NCI-H345 treated with DMSO at 0.1 percent for 48 hours (cell line): ENCODE results near the gene KNDC1.
"Not testable (repeated sequence)": the region's sequence is repeated elsewhere in the genome, so short reads cannot be mapped to it uniquely, and the experiment has no call there.

Experiments
- DNase-seq: peaks from one replicate; lab custom pipeline; 2025; ENCODE audit not compliant: unreplicated experiment; lab: John Stamatoyannopoulos, UW

The KNDC1 gene

GRCh38 chr10:133215586-133215985 lies 55.6 kb downstream of the KNDC1 start:
- DNase-seq = no peak

GRCh38 chr10:133216776-133217175 lies 56.8 kb downstream of the KNDC1 start:
- no peak for DNase-seq

- no peak for DNase-seq
Observed at GRCh38 chr10:133217800-133218589, 58.0 kb downstream of the KNDC1 start.

GRCh38 chr10:133218891-133219290 lies 58.9 kb downstream of the KNDC1 start:
- DNase-seq = no peak

- no peak for DNase-seq
Observed at GRCh38 chr10:133219782-133220181, 59.8 kb downstream of the KNDC1 start.

- no peak for DNase-seq
Observed at GRCh38 chr10:133221331-133221730, 61.3 kb downstream of the KNDC1 start.

GRCh38 chr10:133221756-133222155 lies 61.7 kb downstream of the KNDC1 start:
- not testable (repeated sequence) for DNase-seq

GRCh38 chr10:133224076-133224475 lies 64.1 kb downstream of the KNDC1 start:
- no peak for DNase-seq

- no peak for DNase-seq
Observed at GRCh38 chr10:133224756-133225372, 64.8 kb downstream of the KNDC1 start.

GRCh38 chr10:133225707-133226191 lies 65.7 kb downstream of the KNDC1 start:
- DNase-seq = no peak

GRCh38 chr10:133226251-133226808 lies 66.3 kb downstream of the KNDC1 start:
- DNase-seq = no peak

GRCh38 chr10:133227256-133227655 lies 67.2 kb downstream of the KNDC1 start:
- DNase-seq = no peak

GRCh38 chr10:133229265-133230043 lies 69.4 kb downstream of the KNDC1 start:
- no peak for DNase-seq

GRCh38 chr10:133230044-133230361 lies 70.0 kb downstream of the KNDC1 start, which contains the start of gene UTF1:
UTF1 (plus strand) TSS chr10:133230217; CDS start chr10:133230289, 72 bp downstream.
- no peak for DNase-seq

GRCh38 chr10:133230387-133231195 lies 70.6 kb downstream of the KNDC1 start:
- DNase-seq = no peak

GRCh38 chr10:133231244-133231945 lies 71.4 kb downstream of the KNDC1 start:
- DNase-seq = no peak

GRCh38 chr10:133231946-133232574 lies 72.0 kb downstream of the KNDC1 start:
- DNase-seq = no peak

- not testable (repeated sequence) for DNase-seq
Observed at GRCh38 chr10:133234796-133235195, 74.8 kb downstream of the KNDC1 start.

- DNase-seq = no peak
Observed at GRCh38 chr10:133235265-133235855, 75.3 kb downstream of the KNDC1 start.
